HEK293T (cell line): ENCODE results near the gene PRSS57.

Experiments used
- BHLHE40 ChIP-seq: fragments of 450-650 bp; IDR thresholded peaks from 2 replicates; pipeline ENCODE4 v1.6.1; 2016; ENCODE audit warnings: mild to moderate bottlenecking, moderate library complexity, borderline replicate concordance
- ELF4 ChIP-seq: fragments of 450-650 bp; IDR thresholded peaks from 2 replicates; pipeline ENCODE4 v1.6.1; 2017; ENCODE audit warnings: antibody characterized with exemption
- L3MBTL2 ChIP-seq: fragments of 450-650 bp; conservative IDR thresholded peaks from 2 replicates; pipeline ENCODE4 v1.6.1; 2016; ENCODE audit warnings: mild to moderate bottlenecking
- NFRKB ChIP-seq: fragments of 450-650 bp; IDR thresholded peaks from 2 replicates; pipeline ENCODE4 v1.6.1; 2016; ENCODE audit warnings: mild to moderate bottlenecking, moderate library complexity
- SP1 ChIP-seq: fragments of 450-650 bp; IDR thresholded peaks from 2 replicates; pipeline ENCODE4 v1.6.1; 2017

- TF ChIP-seq SP1 (no peak), L3MBTL2 (no peak), NFRKB (no peak), ELF4 (no peak), BHLHE40 (no peak)
These were observed 44.0 kb downstream of the PRSS57 start for GRCh38 chr19:651114-651818.
